RCC 7860 (cell line): Measurements from ENCODE around the gene EVL.
A peak's percentile ranks its signal among the peaks of the same experiment; 100 is the strongest.
"Not testable (repeated sequence)": the region's sequence is repeated elsewhere in the genome, so short reads cannot be mapped to it uniquely, and the experiment has no call there.

ENCODE experiments used
- DNase-seq: peaks from one replicate; pipeline ENCODE4 v3.0.0-alpha.2; 2015; ENCODE audit warnings: low spot score
- FAIRE-seq: peaks from 2 replicates; lab custom pipeline; 2012; peaks lifted over from hg19 to GRCh38; lab: Jason Lieb, UNC

Gene EVL

GRCh38 chr14:100064335-100065092, 708 bp upstream of the EVL start:
- DNase-seq, FAIRE-seq: not testable (repeated sequence)

- FAIRE-seq (no peak), DNase-seq (no peak)
These were observed 836 bp downstream of the EVL start for GRCh38 chr14:100065942-100066574.

GRCh38 chr14:100066962-100067361, 1.7 kb downstream of the EVL start:
- DNase-seq = no peak
- no peak for FAIRE-seq

- DNase-seq (no peak), FAIRE-seq (no peak)
These were observed 2.3 kb downstream of the EVL start for GRCh38 chr14:100067481-100067880.

GRCh38 chr14:100067971-100068959, 3.0 kb downstream of the EVL start:
- DNase-seq = no peak
- no peak for FAIRE-seq

GRCh38 chr14:100069161-100069800, 4.1 kb downstream of the EVL start:
- DNase-seq = no peak
- no peak for FAIRE-seq

- FAIRE-seq (no peak), DNase-seq (no peak)
These were observed 5.1 kb downstream of the EVL start for GRCh38 chr14:100070310-100070709.

- FAIRE-seq (no peak), DNase-seq (no peak)
These were observed 6.3 kb downstream of the EVL start for GRCh38 chr14:100071545-100071944.

- DNase-seq = no peak
- no peak for FAIRE-seq
These were observed 7.6 kb downstream of the EVL start for GRCh38 chr14:100072783-100073346.

- DNase-seq (no peak), FAIRE-seq (no peak)
These were observed 8.6 kb downstream of the EVL start for GRCh38 chr14:100073576-100074430.

GRCh38 chr14:100074431-100075100, 9.3 kb downstream of the EVL start:
- no peak for FAIRE-seq

GRCh38 chr14:100075681-100076080, 10.5 kb downstream of the EVL start:
- DNase-seq (no peak), FAIRE-seq (no peak)

More at GRCh38 chr14:100074431-100075100, 9.3 kb downstream of the EVL start:
- DNase-seq = no peak

GRCh38 chr14:100076133-100076532, 10.9 kb downstream of the EVL start:
- peak; percentile 5 for DNase-seq
- no peak for FAIRE-seq

- no peak for FAIRE-seq
- DNase-seq = no peak
These were observed 11.4 kb downstream of the EVL start for GRCh38 chr14:100076606-100077005.

- FAIRE-seq = no peak
These were observed 12.2 kb downstream of the EVL start for GRCh38 chr14:100077441-100077840.

GRCh38 chr14:100078216-100078803, 13.1 kb downstream of the EVL start:
- no peak for FAIRE-seq
- DNase-seq = no peak

More at GRCh38 chr14:100077441-100077840, 12.2 kb downstream of the EVL start:
- no peak for DNase-seq

GRCh38 chr14:100078997-100079725, 13.9 kb downstream of the EVL start:
- DNase-seq = peak; percentile 4
- FAIRE-seq = no peak

- FAIRE-seq = no peak
- DNase-seq = no peak
These were observed 14.4 kb downstream of the EVL start for GRCh38 chr14:100079726-100080005.
